Thymus (tissue), 11 donors: ENCODE data around the gene GALNTL6. TPM values are rescaled to one million over a fixed set of nuclear protein-coding genes. Genes with fewer than 3 reads are reported as not detected.

Experiments
- DNase-seq, 9 donors: peaks; one replicate each; pipeline ENCODE4 v3.0.0-alpha.2; 2013; ENCODE audit warnings: low spot score in 9 of 9, low read depth in 6 of 9, missing footprints in 1 of 9
- H3K27ac ChIP-seq, 2 donors: one replicate each; pipeline ENCODE4 v1.5.1; 2013; ENCODE audit warnings: control low read depth in 1 of 2, low read depth in 1 of 2, low read length in 1 of 2, mild to moderate bottlenecking in 1 of 2, moderate library complexity in 1 of 2
- H3K27me3 ChIP-seq, 2 donors: one replicate each; pipeline ENCODE4 v1.5.1; 2013; ENCODE audit warnings: low read length in 1 of 2; ENCODE audit not compliant: control insufficient read depth in 2 of 2, insufficient read depth in 1 of 2
- H3K36me3 ChIP-seq, 2 donors: one replicate each; pipeline ENCODE4 v1.5.1; 2013; ENCODE audit warnings: low read length in 1 of 2, mild to moderate bottlenecking in 1 of 2, moderate library complexity in 1 of 2; ENCODE audit not compliant: control insufficient read depth in 2 of 2, insufficient read depth in 2 of 2
- H3K4me1 ChIP-seq, 2 donors: one replicate each; pipeline ENCODE4 v1.5.1; 2013; ENCODE audit warnings: low read length in 2 of 2; ENCODE audit not compliant: control insufficient read depth in 2 of 2, insufficient read depth in 2 of 2
- H3K4me3 ChIP-seq, 2 donors: one replicate each; pipeline ENCODE4 v1.5.1; 2013; ENCODE audit warnings: low read length in 2 of 2, control low read depth in 1 of 2, mild to moderate bottlenecking in 1 of 2
- H3K9me3 ChIP-seq, 2 donors: one replicate each; pipeline ENCODE4 v1.5.1; 2013; ENCODE audit warnings: low read length in 1 of 2, mild to moderate bottlenecking in 1 of 2; ENCODE audit not compliant: control insufficient read depth in 2 of 2, insufficient read depth in 1 of 2
- WGBS: extraction: QIAGEN DNeasy Blood & Tissue Kit; methylation state at CpG from one replicate; pipeline ENCODE4 v1.1.7; 2013; 5-methylcytosine and 5-hydroxymethylcytosine counted together
- polyA plus RNA-seq: library from polyadenylated mRNA; stranded (reverse); fragments of 200-250 nt; gene quantifications from one replicate; pipeline ENCODE4 v1.2.3, GENCODE V29; 2013
- total RNA-seq: library from RNA; stranded (reverse); fragments of 120-200 nt; gene quantifications from one replicate; pipeline ENCODE4 v1.2.4, GENCODE V29; 2013
- donor health status: healthy.

GALNTL6 gene
- total and polyA plus RNA-seq, 2 donors, result 0.05 TPM

- H3K27ac ChIP-seq, result no peak overlapping the region
- 5% methylated on average over 2 of the region's 2 CpGs for WGBS
- H3K36me3 ChIP-seq, result no peaks in the 10 kb centered on the region
- H3K4me3 ChIP-seq, result no peak overlapping the region
- no peak for DNase-seq
- no peaks in the 10 kb centered on the region for H3K9me3 ChIP-seq
- H3K27me3 ChIP-seq, result no peaks in the 10 kb centered on the region
- H3K4me1 ChIP-seq, result no peaks in the 10 kb centered on the region
These were observed 760.7 kb downstream of the GALNTL6 start for GRCh38 chr4:172573899-172574298.

DNA sequence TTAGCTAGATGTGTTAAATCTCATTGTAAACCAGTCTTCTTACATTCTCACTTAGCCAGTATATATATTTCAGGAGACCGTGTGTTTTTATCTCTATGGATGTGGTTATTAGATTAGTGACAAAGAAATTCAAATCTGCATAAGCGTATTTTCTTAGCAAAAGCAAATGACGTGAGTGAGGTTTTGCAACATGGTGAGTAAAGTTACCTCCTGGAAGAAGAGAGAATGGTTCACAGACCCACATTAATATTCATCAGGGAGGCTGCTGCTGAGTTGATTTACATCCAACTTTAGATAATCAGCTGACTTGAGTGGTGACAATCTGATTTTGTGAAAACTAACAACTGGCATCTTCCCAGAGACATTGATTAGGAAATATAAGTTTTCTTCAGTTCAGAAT is 765.5 kb downstream of the GALNTL6 start:
- no peaks in the 10 kb centered on the region for H3K36me3 ChIP-seq
- 77% methylated on average over 3 of the region's 3 CpGs for WGBS
- H3K9me3 ChIP-seq, result no peaks in the 10 kb centered on the region
- DNase-seq, result no peak
- no peaks in the 10 kb centered on the region for H3K4me1 ChIP-seq
- H3K27me3 ChIP-seq, result no peaks in the 10 kb centered on the region
- no peak overlapping the region for H3K27ac ChIP-seq
- H3K4me3 ChIP-seq, result no peak overlapping the region

DNA sequence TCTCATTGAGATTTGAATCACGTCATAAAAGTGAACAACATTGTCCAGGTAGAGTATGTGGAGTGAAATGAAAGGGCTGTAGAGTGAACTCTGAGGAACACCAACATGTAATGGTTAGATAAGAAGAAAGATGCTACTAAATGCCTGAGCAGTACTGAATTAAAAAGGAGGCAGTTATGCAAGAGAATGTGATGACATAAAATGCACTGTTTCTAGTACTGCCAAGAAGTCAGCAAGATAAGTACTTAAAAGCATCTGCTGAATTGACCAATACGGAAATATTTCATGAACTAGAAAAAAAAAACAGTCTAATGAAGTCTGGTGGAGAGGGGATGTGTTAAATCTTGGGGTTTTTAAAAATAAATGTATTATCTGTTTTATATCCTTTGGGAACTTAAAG is 771.6 kb downstream of the GALNTL6 start:
- Histone ChIP-seq H3K4me1 (no peaks in the 10 kb centered on the region), H3K4me3 (no peak overlapping the region), H3K27ac (no peak overlapping the region), H3K36me3 (no peaks in the 10 kb centered on the region), H3K27me3 (no peaks in the 10 kb centered on the region), H3K9me3 (no peaks in the 10 kb centered on the region)
- DNase-seq, result no peak
- WGBS, result 89% methylated on average over 2 of the region's 2 CpGs

DNA sequence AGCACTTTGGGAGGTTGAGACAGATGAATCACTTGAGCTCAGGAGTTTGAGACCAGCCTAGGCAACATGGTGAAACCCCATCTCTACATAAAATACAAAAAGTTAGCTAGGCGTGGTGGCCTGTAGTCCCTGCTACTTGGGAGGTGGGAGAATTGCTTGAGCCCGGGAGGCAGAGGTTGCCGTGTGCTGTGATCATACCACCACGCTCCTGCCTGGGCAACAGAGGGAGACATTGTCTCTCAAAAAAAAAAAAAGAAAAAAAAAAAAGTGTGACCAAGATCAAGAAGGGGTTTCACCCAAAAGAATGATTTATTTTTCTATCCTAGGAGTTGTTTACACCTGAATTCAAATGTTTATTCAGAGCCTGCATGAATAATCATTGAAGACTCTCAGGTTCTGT is 783.0 kb downstream of the GALNTL6 start:
- H3K4me3 ChIP-seq, result no peak overlapping the region
- H3K27me3 ChIP-seq, result no peaks in the 10 kb centered on the region
- no peaks in the 10 kb centered on the region for H3K36me3 ChIP-seq
- H3K9me3 ChIP-seq, result no peaks in the 10 kb centered on the region
- DNase-seq, result no peak
- no peaks in the 10 kb centered on the region for H3K4me1 ChIP-seq
- no peak overlapping the region for H3K27ac ChIP-seq
- WGBS, result 79% methylated on average over 4 of the region's 4 CpGs

DNA sequence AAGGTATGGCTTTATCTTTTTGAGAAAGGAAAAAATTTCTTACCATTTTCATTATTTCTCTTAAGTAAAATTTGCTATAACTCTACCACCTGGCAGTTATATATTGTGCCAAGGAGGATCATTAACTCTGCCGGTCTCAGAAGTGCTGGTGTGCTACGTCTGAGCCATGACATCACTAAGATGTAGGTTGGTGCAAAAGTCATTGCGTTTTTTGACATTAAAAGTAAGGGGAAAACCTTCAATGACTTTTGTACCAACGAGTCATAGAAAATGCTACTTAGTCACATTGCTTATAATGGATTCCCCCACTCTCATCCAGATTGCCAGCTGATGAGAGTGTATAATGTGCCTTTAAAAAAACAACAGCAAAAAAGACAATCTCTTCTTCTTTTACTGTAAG is 786.4 kb downstream of the GALNTL6 start:
- Histone ChIP-seq H3K4me1 (no peaks in the 10 kb centered on the region), H3K4me3 (no peak overlapping the region), H3K27ac (no peak overlapping the region), H3K27me3 (no peaks in the 10 kb centered on the region), H3K36me3 (no peaks in the 10 kb centered on the region), H3K9me3 (no peaks in the 10 kb centered on the region)
- 93% methylated on average over 4 of the region's 4 CpGs for WGBS
- DNase-seq, result no peak

GRCh38 chr4:172601195-172601594 is 788.0 kb downstream of the GALNTL6 start:
- DNase-seq, result no peak
- H3K27ac ChIP-seq, result no peak overlapping the region
- WGBS, result 80% methylated on average over 2 of the region's 2 CpGs

DNA sequence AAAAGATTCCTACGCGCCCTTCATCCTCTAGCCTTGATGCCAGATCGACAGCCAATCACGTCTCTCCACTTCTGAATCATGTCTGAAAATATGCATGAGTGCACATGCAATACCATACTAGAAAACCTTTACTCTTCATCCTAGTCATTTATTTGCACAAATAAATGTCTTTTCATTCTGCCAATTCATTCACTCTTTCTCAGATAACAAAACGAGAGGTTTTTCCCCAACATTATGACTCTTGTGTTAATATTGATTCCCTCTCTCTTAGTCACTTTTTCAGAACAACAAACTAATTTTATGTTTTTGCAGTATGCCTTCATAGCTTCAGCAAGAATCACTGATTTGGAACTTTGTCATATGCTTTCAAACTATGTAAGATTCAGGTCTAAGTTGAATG is 806.0 kb downstream of the GALNTL6 start:
- H3K9me3 ChIP-seq, result no peaks in the 10 kb centered on the region
- H3K4me3 ChIP-seq, result no peak overlapping the region
- no peaks in the 10 kb centered on the region for H3K27me3 ChIP-seq
- 94% methylated on average over 5 of the region's 5 CpGs for WGBS
- no peaks in the 10 kb centered on the region for H3K4me1 ChIP-seq
- no peak overlapping the region for H3K27ac ChIP-seq
- no peak for DNase-seq
- no peaks in the 10 kb centered on the region for H3K36me3 ChIP-seq

More at GRCh38 chr4:172601195-172601594, 788.0 kb downstream of the GALNTL6 start:
- Histone ChIP-seq H3K9me3 (no peaks in the 10 kb centered on the region), H3K4me3 (no peak overlapping the region), H3K4me1 (no peaks in the 10 kb centered on the region), H3K27me3 (no peaks in the 10 kb centered on the region), H3K36me3 (no peaks in the 10 kb centered on the region)

DNA sequence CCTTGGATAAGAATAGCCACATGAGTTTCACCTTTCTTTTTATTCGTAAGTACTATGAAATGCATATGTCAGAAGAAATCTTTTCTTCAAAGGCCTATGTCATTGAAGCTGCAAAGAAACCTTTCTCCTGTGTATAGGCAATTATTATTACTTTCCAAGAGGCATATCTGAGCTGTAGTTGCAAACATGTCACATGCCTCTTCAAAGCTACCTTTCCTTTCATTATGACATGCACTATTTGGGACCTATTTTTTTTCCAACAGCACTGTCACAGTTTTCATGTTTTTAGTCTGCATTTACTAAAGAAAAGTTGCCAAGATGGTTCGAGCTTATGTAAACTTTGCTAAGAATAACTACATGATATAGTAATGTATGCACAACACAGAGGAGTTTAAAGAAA is 806.6 kb downstream of the GALNTL6 start:
- Histone ChIP-seq H3K4me3 (no peak overlapping the region), H3K27me3 (no peaks in the 10 kb centered on the region), H3K27ac (no peak overlapping the region), H3K9me3 (no peaks in the 10 kb centered on the region), H3K4me1 (no peaks in the 10 kb centered on the region), H3K36me3 (no peaks in the 10 kb centered on the region)
- DNase-seq, result no peak
- WGBS, result 90% methylated on average over 2 of the region's 2 CpGs

GRCh38 chr4:172628263-172628662 is 815.1 kb downstream of the GALNTL6 start:
- H3K9me3 ChIP-seq, result no peaks in the 10 kb centered on the region
- no peaks in the 10 kb centered on the region for H3K36me3 ChIP-seq
- no peak overlapping the region for H3K4me3 ChIP-seq
- H3K4me1 ChIP-seq, result no peaks in the 10 kb centered on the region
- no peak overlapping the region for H3K27ac ChIP-seq
- WGBS, result 82% methylated on average over 3 of the region's 3 CpGs
- no peaks in the 10 kb centered on the region for H3K27me3 ChIP-seq
- DNase-seq, result no peak

GRCh38 chr4:172630280-172630679 is 817.1 kb downstream of the GALNTL6 start:
- no peak for DNase-seq
- WGBS, result 94% methylated on average over 3 of the region's 3 CpGs
- Histone ChIP-seq H3K36me3 (no peaks in the 10 kb centered on the region), H3K27ac (no peak overlapping the region), H3K9me3 (no peaks in the 10 kb centered on the region), H3K27me3 (no peaks in the 10 kb centered on the region), H3K4me1 (no peaks in the 10 kb centered on the region), H3K4me3 (no peak overlapping the region)
